Calu3 (cell line): Measurements from ENCODE around the gene SLCO4C1. TPM values are rescaled to one million over a fixed set of nuclear protein-coding genes. Genes with fewer than 3 reads are reported as not detected.
"Not testable (repeated sequence)": the region's sequence is repeated elsewhere in the genome, so short reads cannot be mapped to it uniquely, and the experiment has no call there.

Experiments
- Bru-seq: library from RNA; stranded (reverse); fragments of 400-500 nt; gene quantifications from one replicate; lab custom pipeline; 2021; lab: Mats Ljungman, UMichigan
- BruChase-seq, 2 experiments: library from RNA; stranded (reverse); fragments of 400-500 nt; gene quantifications; one replicate each; lab custom pipeline; 2021; lab: Mats Ljungman, UMichigan
- BruUV-seq: library from RNA; stranded (reverse); fragments of 400-500 nt; replicated peaks from 2 replicates; lab custom pipeline; 2021; lab: Mats Ljungman, UMichigan
- CTCF ChIA-PET: fragments of 300-600 bp; sonication (Branson Sonifier 250); formaldehyde crosslinking; loops from one replicate; lab custom pipeline; 2022; ENCODE audit warnings: antibody characterized with exemption; lab: Charles Lee
- DNase-seq: peaks from one replicate; pipeline ENCODE4 v3.0.0; 2022
- H3K27ac Mint-ChIP-seq: one replicate; pipeline ENCODE4 v1.8.0; 2022; ENCODE audit warnings: mixed read lengths; ENCODE audit not compliant: unreplicated experiment
- H3K27me3 Mint-ChIP-seq: one replicate; pipeline ENCODE4 v1.8.0; 2022; ENCODE audit warnings: mixed read lengths; ENCODE audit not compliant: unreplicated experiment
- H3K36me3 Mint-ChIP-seq: one replicate; pipeline ENCODE4 v1.8.0; 2022; ENCODE audit warnings: mild to moderate bottlenecking, moderate library complexity, mixed read lengths; ENCODE audit not compliant: insufficient read depth, unreplicated experiment
- H3K4me1 Mint-ChIP-seq: one replicate; pipeline ENCODE4 v1.8.0; 2022; ENCODE audit warnings: mild to moderate bottlenecking, low read depth, mixed read lengths; ENCODE audit not compliant: unreplicated experiment
- H3K4me3 Mint-ChIP-seq: one replicate; pipeline ENCODE4 v1.8.0; 2022; ENCODE audit warnings: mild to moderate bottlenecking, low read depth, moderate library complexity, mixed read lengths; ENCODE audit not compliant: unreplicated experiment
- H3K9me3 Mint-ChIP-seq: one replicate; pipeline ENCODE4 v1.8.0; 2022; ENCODE audit warnings: low read depth, mixed read lengths; ENCODE audit not compliant: unreplicated experiment
- CTCF ChIP-seq: fragments of 200-600 bp; IDR thresholded peaks from one replicate; pipeline ENCODE4 v1.8.0; 2022; ENCODE audit warnings: antibody characterized with exemption; ENCODE audit not compliant: unreplicated experiment
- intact Hi-C: fragments of 100-400 bp; cut with micrococcal nuclease; formaldehyde crosslinking; loops from one replicate; pipeline ENCODE4 v1.10.0; 2022; ENCODE audit not compliant: unreplicated experiment
- long read RNA-seq: library from polyadenylated mRNA; stranded (forward); transcript quantifications from one replicate; pipeline ENCODE4 v2.0.0, GENCODE V29; 2022
- total RNA-seq: library from RNA; stranded (reverse); gene quantifications from 2 replicates; pipeline ENCODE4 v1.2.3, GENCODE V29; 2022

Gene SLCO4C1, protein sequence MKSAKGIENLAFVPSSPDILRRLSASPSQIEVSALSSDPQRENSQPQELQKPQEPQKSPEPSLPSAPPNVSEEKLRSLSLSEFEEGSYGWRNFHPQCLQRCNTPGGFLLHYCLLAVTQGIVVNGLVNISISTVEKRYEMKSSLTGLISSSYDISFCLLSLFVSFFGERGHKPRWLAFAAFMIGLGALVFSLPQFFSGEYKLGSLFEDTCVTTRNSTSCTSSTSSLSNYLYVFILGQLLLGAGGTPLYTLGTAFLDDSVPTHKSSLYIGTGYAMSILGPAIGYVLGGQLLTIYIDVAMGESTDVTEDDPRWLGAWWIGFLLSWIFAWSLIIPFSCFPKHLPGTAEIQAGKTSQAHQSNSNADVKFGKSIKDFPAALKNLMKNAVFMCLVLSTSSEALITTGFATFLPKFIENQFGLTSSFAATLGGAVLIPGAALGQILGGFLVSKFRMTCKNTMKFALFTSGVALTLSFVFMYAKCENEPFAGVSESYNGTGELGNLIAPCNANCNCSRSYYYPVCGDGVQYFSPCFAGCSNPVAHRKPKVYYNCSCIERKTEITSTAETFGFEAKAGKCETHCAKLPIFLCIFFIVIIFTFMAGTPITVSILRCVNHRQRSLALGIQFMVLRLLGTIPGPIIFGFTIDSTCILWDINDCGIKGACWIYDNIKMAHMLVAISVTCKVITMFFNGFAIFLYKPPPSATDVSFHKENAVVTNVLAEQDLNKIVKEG
- total RNA-seq (3.4 and 4.4 TPM in 2 replicates), Bru-seq, nascent RNA (percentile 42 among the genes with signal in this experiment), BruChase-seq, experiment 1, labeled RNA remaining after a 6-hour chase (percentile 48 among the genes with signal in this experiment), BruChase-seq, experiment 2, labeled RNA remaining after a 2-hour chase (percentile 40 among the genes with signal in this experiment)
- long read RNA-seq, full-length matches to known transcripts, result 1 of 1 reads
- long read RNA-seq, partial matches to known transcripts, result 0 of 1 reads
- long read RNA-seq, other reads (novel, unspliced or antisense), result 0 of 1 reads

DNA sequence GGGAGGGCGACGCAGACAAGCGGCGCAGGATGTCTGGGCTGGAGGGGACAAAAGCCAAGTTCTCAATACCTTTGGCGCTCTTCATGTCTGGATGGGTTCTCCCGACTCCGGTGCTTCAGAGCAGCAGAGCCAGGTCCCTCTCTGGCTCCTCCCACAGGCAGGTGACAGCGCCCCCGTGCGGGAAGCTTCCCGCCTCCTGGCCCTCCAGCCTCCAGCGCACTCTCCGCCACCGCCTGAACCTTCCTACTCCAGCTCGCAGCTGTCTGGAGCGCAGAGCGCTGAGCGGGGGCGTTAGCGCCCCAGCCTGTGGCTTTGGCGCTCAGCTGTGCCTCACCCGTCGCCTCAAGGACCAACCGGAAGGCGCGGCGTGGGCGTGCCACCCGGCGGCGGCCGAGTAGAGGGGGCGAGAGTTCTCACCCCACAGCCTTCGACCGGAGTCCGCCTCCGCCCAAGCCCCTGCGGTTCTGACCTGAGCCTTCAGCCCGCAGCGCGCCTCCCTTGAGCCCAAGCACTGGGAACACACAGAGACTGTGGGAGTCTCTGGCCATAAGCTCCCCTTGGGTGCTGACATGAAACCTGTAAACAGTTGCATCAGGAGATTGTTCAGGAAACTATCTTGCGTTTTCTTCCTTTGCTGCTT lies at the start of gene SLCO4C1:
TSS of gene SLCO4C1 (minus strand) at position 107 of the 640 bp plus-strand sequence. CDS start at position 85, 22 bp downstream.
- intact Hi-C loops, result no loop called here
- peak within 1 kb of the TSS; percentile 9 for H3K27ac Mint-ChIP-seq

DNA sequence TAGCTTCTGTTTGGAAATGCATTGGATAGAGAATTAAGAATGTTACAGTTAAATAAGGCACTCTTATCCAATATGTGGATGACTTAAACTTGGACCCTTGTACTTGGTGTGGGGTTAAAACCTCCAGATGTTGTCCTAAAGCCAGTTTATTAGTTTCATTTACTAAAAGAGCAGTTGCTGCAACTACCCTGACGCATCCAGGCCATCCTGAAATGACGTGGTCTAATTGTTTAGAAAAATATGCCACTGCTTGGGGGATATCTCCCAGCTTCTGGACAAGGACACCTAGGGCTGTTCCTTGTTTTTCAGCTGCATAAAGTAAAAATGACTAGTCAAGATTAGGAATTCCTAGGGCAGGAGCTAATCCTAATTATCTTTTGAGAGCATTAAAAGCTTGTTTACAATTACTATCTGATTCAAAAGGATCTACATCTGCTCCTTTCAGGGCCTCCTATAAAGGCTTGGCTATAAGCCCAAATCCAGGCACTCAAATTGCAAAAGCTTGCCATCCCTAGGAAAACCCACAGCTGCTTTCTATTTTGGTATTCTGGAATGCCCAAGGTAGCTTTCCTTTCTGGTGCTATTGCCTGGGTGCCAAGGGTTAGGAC lies 45.7 kb upstream of the SLCO4C1 start:
- Mint-ChIP-seq H3K4me1 (no peaks in the 10 kb centered on the region), H3K4me3 (no peak overlapping the region), H3K27me3 (no peaks in the 10 kb centered on the region), H3K36me3 (no peaks in the 10 kb centered on the region), H3K9me3 (no peaks in the 10 kb centered on the region), H3K27ac (no peak overlapping the region)
- no TSS peak for BruUV-seq
- intact Hi-C loops, result no loop called here
- DNase-seq, result no peak
- CTCF ChIA-PET, result no interaction called here
- TF ChIP-seq CTCF, result no peak

More for the DNA sequence above, at the start of gene SLCO4C1:
- Mint-ChIP-seq H3K36me3 (peaks cover 20% of the 10 kb centered on the region), H3K4me1 (peaks cover 20% of the 10 kb centered on the region), H3K27me3 (no peaks in the 10 kb centered on the region), H3K4me3 (peak within 1 kb of the TSS; percentile 97), H3K9me3 (no peaks in the 10 kb centered on the region)
- TF ChIP-seq CTCF, result peak; percentile 80
- no TSS peak for BruUV-seq
- DNase-seq, result peak; percentile 98
- CTCF ChIA-PET, result interaction anchor here (0.7 to 1.7 kb wide), 7 partner anchors 11 to 566 kb away, joined by 3 to 7 read pairs (median 4); no protein-coding TSS in a partner anchor

GRCh38 chr5:102324714-102325113 lies 28.6 kb upstream of the SLCO4C1 start:
- Mint-ChIP-seq H3K4me3 (no peak overlapping the region), H3K27me3 (no peaks in the 10 kb centered on the region), H3K4me1 (no peaks in the 10 kb centered on the region), H3K36me3 (no peaks in the 10 kb centered on the region), H3K27ac (no peak overlapping the region), H3K9me3 (peaks cover 3% of the 10 kb centered on the region)
- BruUV-seq, result no TSS peak
- CTCF ChIA-PET, result no interaction called here
- DNase-seq, result no peak
- TF ChIP-seq CTCF, result no peak
- intact Hi-C loops, result no loop called here

- intact Hi-C loops, H3K36me3 Mint-ChIP-seq, BruUV-seq, DNase-seq, H3K27ac Mint-ChIP-seq, H3K4me3 Mint-ChIP-seq, H3K9me3 Mint-ChIP-seq, H3K4me1 Mint-ChIP-seq, H3K27me3 Mint-ChIP-seq: not testable (repeated sequence)
- CTCF ChIA-PET, result interaction anchor here (0.7 to 1.0 kb wide), 2 partner anchors 11 to 80 kb away, joined by 4 to 5 read pairs; no protein-coding TSS in a partner anchor
Measured at GRCh38 chr5:102318801-102319200, 22.7 kb upstream of the SLCO4C1 start.
